SH-SY5Y (cell line): Measurements from ENCODE around the gene IQGAP1.

ENCODE experiments used
- GATA2 ChIP-seq: IDR thresholded peaks from 2 replicates; pipeline ENCODE4 v1.6.1; 2011; ENCODE audit warnings: mild to moderate bottlenecking, low read depth, low read length
- GATA3 ChIP-seq: IDR thresholded peaks from 2 replicates; pipeline ENCODE4 v1.6.1; 2011; ENCODE audit warnings: low read depth, mild to moderate bottlenecking, low read length, moderate library complexity

DNA sequence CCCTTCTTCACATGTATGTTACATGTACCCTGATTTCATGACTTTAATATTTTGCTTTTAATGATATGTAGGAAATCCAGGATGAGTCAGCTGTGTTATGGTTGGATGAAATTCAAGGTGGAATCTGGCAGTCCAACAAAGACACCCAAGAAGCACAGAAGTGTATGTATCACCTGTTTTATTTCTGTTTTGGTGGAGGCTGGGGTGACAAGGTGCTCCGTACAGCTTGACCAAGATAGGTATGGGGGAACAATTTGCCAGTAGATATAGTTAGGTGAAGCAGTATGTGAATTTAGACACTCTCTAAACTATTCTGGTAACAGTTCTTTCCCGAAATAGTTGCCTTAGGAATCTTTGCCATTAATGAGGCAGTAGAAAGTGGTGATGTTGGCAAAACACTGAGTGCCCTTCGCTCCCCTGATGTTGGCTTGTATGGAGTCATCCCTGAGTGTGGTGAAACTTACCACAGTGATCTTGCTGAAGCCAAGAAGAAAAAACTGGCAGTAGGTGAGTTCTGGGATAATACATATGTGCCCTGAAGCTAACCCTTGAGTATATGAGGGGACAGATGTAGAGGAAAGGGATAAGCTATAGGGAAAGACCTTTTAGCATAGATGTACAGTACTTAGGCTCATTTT is 78.0 kb downstream of the IQGAP1 start:
- TF ChIP-seq GATA3 = no peak
- TF ChIP-seq GATA2 = no peak
